ENCODE results near the gene PIK3R5.
"Not testable (repeated sequence)": the region's sequence is repeated elsewhere in the genome, so short reads cannot be mapped to it uniquely, and the experiment has no call there.

Gene PIK3R5

DNA sequence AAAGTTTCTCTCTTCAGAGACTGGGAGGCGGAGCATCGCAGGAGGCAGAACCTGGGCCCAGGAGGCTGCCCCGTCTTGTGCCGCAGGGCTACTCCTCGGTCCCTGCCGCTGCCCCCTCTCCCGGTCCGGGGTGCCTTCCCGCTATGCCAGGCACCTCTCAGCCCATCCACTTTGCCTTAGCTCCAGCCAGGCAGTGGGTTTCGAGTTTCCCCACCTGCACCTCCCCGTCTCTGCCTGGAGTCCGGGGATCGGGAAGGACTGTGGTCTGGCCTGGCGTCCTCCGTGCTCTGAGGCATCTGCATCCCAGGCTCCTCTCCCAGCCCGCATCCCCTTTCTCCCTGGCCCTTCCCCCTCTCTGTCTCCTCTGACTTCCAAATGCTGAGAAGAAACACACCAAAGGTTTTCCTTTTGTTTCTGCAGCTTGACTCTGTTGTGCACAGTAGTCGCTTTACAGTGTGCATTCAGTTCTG is 71.3 kb downstream of the PIK3R5 start:
- no peak for DNase-seq

GRCh38 chr17:8893621-8894201 is 71.8 kb downstream of the PIK3R5 start:
- no peak for DNase-seq

GRCh38 chr17:8893059-8893458 is 72.4 kb downstream of the PIK3R5 start:
- DNase-seq = no peak

- DNase-seq = no peak
These were observed 73.2 kb downstream of the PIK3R5 start for GRCh38 chr17:8892338-8892690.

GRCh38 chr17:8890671-8891070 is 74.8 kb downstream of the PIK3R5 start:
- DNase-seq = no peak

DNA sequence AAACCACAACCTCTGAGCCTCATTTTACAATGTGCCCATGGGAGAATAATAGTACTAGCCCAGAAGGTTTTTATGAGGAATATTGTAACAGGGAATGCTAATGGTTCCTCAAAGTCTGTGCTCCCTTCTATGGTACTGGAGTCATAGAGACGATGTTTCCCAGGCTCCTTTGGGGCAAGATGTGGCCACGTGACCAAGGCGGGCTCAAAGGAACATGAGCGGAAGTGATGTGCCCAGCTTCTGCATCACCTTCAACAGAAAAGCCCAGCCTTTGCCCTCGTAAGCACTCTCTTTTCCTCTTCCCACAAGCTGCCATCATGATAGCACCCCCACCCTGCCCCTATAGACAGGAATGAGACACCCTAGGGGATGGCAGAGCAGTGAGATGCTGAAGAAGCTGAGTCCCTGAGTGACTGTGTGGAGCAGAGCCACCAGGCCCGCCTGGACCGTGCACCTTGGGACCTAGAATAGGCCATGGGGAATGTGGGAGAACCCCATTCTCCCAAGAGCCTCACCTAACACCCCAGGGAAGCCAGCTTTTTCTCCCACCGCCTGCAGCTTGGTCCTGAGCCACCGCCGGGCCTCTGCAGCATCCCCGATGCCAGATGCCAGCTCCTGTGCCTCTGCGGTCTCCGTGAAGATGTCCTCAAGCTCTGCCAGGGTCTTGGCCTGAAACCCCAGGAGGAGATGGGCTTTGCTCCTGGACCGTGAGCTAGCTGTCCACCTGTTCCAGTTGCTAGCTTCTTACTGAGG is 75.9 kb downstream of the PIK3R5 start:
- no peak for DNase-seq

- no peak for DNase-seq
These were observed 76.7 kb downstream of the PIK3R5 start for GRCh38 chr17:8888704-8889302.

GRCh38 chr17:8887834-8888703 is 77.4 kb downstream of the PIK3R5 start:
- DNase-seq = no peak

GRCh38 chr17:8887301-8887700 is 78.2 kb downstream of the PIK3R5 start:
- DNase-seq = no peak

DNA sequence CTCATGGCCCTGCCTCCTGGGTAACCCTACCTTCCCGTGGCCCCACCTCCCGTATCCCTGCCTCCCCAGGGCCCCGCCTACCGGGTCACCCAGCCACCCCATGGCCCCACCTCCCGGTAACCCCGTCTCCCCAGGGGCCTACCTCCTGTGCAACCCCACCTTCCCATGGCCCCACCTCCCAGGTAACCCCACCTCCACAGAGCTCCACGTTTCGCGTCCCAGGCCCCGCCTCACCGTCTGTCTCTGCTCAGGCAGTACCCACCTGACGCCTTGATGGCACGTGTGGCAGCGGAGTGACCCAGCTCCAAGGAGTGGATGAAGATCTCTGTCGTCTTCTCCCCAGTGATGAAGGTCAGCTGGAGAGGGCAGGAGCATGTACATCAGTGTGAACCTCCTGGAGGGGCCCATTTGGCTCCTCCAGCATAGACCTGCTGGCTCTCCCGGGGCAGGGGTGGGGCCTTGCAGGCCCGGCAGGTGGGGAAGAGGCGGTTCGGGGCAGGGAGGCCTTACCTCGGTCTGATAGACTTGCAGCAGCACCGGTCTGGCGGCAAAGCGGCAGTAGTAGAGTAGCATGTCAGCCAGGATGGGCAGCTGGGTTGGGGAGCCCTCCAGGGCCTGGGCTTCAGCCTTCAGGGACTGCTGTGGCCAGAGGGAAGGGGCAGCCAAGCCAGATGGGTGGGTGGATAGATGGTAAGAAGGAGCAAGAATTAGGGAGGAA is 79.4 kb downstream of the PIK3R5 start:
- no peak for DNase-seq

DNA sequence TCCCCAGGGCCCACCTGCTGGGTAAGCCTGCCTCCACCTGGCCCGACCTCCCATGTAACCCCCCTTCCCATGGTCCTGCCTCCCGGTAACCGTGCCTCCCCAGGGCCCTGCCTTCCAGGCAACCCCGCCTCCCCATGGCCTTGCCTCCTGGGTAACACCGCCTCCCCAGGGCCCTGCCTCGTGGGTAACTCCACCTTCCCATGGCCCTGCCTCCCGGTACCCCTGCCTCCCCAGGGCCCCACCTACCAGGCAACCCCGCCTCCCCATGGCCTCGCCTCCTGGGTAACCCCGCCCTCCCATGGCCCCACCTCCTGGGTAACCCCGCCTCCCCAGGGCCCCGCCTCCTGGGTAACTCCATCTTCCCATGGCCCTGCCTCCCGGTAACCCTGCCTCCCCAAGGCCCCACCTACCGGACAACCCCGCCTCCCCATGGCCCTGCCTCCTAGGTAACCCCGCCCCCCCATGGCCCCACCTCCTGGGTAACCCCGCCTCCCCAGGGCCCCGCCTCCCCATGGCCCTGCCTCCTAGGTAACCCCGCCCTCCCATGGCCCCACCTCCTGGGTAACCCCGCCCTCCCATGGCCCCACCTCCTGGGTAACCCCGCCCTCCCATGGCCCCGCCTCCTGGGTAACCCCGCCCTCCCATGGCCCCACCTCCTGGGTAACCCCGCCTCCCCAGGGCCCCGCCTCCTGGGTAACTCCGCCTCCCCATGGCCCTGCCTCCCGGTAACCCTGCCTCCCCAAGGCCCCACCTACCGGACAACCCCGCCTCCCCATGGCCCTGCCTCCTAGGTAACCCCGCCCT is 80.1 kb downstream of the PIK3R5 start:
- not testable (repeated sequence) for DNase-seq

DNA sequence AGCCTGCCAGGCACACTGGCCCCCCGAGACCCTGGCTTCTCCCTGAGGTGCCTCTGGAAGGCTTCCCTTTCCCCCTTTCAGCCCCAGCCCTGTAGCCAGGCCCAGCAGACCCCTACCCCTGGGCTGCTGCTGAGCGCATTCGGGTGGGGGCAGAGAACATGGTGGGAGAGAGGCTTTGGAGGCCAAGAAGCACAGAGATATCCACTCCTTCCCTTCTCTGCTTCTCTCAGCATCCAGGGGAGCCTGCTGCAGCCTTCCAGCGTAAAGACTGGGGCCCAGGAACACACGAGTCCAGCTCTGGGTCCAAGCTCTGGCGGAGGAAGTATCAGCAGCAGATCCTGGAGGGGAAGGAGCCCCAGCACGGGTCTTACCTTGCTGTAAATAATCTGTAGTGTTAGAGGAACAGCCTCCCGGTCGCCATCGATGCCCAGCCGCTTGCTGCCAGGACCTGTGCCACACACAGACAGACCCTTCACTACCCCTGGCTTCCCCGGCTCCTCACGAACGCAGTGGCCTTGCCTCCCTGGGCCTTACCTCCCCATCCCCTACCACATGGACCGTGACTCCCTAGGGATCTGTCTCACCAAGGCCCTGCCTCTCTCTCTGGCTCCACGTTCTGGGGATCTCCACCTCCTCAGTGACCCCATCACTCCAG is 81.0 kb downstream of the PIK3R5 start:
- no peak for DNase-seq

DNA sequence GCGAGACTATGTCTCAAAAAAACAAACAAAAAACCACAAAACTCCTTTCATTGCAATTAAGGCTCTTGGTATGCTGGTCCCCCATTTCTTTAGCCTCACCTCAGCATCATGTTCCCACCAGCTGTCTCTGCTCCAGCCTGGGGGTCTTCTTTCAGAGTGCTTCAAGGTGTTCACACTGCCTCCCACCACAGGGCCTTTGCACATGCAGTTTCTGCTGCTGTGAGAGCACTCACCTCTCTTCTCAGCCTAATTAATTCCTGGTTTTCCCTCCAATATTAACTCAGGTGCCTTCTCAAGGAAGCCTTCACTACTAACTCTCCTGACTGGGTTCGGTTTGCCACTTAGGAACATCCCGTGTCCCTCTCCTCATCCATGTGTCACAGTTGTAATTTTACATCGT is 82.2 kb downstream of the PIK3R5 start:
- DNase-seq = no peak

DNA sequence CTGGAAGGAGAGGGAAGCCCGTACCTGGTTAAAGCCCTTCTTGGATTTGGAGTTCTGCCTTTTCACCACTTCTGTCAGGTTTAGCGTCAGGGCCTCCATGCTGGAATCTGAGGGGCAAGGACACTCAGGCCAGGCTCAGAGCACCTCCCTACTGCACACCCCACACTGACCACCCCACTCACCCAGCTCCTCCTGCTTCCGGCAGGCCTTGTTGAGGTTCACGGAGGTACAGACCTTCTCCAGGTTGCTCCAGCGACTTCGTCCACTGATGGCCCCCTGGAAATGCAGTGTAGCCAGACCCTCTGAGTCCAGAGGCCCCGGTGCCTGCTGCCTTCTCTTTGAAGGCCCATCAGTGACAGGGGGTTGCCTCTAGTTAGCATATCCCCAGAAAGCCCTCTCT is 83.9 kb downstream of the PIK3R5 start:
- DNase-seq = no peak

DNA sequence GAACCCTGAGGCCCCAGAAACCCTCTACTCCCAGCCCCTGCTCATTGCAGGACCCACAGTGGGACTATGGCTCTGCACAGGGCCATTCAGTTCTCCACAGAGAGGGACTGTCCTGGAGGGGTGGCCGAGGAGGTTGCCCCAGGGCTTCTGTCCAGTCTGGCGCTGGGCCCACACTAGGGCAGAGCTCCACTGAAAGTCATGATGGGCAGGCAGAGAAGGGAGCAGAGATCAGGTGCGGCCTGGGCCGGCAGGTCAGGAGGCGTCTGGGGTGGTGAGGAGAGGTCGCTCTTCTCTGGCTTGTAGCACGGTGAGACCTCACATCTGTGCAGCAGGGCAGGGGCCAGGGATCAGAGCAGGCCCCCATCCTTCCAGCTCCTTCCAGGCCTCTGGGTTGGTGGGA is 85.0 kb downstream of the PIK3R5 start:
- DNase-seq = no peak

- no peak for DNase-seq
These were observed 86.1 kb downstream of the PIK3R5 start for GRCh38 chr17:8879410-8879809.

GRCh38 chr17:8877984-8878383 is 87.5 kb downstream of the PIK3R5 start:
- no peak for DNase-seq

GRCh38 chr17:8875957-8876356 is 89.5 kb downstream of the PIK3R5 start:
- DNase-seq = no peak

DNA sequence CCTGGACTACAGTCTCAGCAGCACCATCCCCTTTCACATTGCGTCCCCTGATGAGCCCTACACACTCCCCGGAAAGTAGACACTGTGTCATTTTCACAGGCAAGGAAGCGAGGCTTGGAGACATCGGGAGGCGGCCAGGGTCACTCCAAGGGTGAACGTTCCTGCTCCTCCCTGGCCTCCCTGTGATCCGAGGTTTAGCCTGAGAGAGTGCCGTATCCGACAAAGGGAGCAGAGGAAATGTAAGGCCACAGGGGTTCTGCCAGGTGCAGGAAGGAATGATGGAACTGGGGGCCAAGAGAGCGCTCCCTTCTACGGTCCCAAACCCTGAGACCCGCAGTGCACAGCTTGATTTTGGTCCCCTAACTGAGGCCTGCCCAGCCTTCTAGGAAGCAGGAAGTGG is 90.1 kb downstream of the PIK3R5 start:
- no peak for DNase-seq

DNA sequence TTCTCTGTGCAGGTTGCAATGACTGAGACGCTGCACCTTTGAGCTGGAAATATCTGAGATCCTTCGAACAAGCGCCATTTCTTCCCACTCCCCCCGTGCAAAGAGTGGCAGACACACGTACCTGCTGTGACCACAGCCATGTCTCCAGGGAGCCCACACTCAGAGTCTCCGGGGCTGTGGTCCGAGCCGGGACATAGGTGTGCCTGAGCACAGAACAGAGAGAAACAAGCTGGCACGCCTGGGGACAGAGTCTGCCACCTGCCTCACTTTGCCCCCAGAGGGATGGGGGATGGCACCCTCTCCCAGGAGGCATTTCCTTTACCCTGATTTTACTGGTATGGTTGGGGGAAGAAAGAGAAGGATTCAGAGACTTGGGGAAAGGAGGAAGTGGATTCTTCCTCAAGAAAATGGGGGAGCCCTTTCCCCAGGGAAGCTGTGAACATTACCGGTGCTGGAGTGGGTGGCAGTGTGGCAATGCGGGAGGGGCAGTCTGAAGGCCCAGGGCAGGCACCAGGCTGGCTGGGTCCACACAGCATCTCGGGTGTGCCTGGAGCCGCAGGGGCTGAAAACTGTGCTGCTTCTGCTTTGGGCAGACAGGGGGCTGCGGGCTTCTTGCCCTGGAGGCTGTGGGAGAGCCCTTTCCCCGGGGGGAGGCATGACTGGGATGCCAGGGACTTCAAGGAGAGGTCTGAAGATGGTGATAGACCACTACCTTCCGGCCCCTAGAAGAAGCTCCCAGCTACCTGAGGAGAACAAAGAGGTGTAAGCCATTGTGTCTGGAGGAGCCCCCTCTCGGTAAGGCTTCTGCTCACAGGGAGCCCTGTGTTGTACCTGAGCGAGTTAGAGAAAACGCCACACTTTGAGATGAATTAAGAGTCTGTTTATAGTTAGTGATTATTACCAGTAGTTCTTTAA is 91.4 kb downstream of the PIK3R5 start:
- DNase-seq = no peak

Data from NCI-H2029 treated with DMSO at 0.1 percent for 48 hours (cell line).